Myocyte (in vitro differentiated cells): ENCODE results near the gene THUMPD3. TPM values are rescaled to one million over a fixed set of nuclear protein-coding genes. Genes with fewer than 3 reads are reported as not detected.

ENCODE experiments used
- DNase-seq: peaks from one replicate; pipeline ENCODE4 v3.0.0-alpha.2; 2012; ENCODE audit warnings: low read depth
- total RNA-seq: library from RNA; depleted of rRNA; stranded (reverse); fragments of >200 nt; gene quantifications from 2 replicates; pipeline ENCODE4 v1.2.3, GENCODE V29; 2014

The THUMPD3 gene
- total RNA-seq, 1 donor from 2014 or later, result 46.9 TPM

DNA sequence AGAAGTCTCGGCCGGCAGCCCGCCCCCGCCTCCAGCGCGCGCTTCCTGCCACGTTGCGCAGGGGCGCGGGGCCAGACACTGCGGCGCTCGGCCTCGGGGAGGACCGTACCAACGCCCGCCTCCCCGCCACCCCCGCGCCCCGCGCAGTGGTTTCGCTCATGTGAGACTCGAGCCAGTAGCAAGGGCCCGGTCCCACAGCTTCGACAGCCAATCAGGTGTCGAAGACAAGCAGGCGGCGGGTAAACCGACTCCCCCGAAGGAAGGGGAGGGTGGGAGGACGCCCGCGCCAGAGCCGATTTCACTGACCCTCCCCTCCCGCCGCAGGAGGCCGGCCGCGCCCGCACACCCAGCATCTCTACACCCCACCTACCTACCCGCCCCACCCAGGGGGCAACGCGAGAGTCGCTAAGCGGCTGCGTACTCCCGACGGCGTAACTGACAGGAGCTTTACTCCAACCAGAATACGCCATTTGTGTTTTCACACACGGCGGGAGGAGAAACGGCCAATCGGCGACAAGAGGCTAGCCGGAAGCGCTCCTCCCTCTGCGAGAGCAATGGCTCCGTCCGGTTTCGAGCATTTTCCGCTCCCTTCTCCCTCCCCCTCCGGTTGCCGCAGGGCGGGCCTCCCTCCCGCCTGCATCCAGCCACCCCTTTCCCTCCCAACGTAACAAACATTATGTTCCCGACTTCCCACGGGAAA is 33.9 kb downstream of the THUMPD3 start:
- peak; percentile 100 for DNase-seq

DNA sequence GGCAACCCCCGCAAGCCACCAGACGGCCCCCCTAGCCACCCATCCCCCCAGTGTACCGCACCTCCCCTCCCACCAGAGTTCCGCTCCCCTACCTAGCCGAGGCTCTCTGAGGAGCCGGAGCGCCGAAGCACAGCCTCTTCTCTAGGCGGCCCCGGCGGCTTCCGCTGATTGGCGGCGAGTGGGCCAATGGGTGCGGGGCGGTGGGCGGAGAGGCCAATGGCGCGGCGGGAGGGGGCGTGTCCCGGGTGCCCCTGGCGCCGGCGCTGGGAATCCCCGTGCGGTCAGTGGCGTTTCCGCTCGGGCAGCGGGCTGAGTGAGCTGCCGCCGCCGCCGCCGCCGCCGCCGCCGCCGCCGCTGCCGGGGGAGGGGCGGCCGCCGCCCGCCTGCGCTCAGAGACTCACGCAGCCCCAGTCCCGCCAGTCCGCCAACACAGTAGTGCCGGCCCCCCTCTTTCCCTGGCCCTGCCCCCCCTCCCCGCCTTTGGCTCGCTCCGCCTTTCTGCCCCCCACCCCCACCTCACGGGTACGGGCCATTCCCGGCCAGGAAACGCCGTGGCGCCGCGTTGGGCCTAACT is 34.6 kb downstream of the THUMPD3 start, which contains the start of gene SETD5:
Gene SETD5, plus strand, starts transcription at position 284 of the 574 bp plus-strand sequence. CDS start 31,324 bp downstream, outside the sequence.
- DNase-seq, result peak; percentile 98

DNA sequence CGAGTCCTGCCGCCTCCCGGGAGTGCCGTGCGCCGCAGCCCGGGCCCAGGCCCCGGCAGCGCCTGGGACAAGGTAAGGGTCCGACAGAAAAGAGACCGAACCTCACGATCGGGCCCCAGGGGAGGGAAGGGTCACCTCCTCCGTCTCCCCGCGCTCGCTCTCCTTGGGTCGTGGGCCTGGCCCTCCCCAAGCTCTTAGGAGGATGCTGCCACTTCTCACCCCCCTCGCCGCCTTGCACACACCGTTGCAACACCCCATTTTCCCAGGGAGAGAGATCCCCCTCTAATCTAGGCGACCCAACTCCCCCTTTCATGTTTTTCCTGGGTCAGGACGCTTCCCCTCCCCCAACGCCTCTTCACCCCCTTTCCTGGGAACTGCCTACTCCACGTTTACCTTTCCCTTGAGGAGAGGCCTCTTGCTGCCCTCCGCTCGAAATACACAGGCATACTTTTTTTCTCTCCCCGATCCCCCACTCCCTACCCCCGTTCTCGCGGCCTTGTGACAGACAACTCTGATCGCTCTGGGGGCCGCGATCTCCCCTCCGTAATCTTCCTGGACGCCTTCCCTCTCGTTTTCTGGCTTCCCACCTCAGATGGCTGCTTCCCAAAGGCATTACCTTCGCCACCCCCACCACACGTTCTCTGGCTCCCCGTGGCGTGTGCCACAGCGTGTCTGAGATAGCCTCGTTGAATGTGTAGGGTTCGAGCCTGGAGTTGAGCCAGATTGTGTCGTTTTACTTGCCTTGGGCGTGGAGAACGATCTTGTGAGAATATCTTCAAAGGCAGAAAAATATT is 35.2 kb downstream of the THUMPD3 start:
- peak; percentile 55 for DNase-seq

DNA sequence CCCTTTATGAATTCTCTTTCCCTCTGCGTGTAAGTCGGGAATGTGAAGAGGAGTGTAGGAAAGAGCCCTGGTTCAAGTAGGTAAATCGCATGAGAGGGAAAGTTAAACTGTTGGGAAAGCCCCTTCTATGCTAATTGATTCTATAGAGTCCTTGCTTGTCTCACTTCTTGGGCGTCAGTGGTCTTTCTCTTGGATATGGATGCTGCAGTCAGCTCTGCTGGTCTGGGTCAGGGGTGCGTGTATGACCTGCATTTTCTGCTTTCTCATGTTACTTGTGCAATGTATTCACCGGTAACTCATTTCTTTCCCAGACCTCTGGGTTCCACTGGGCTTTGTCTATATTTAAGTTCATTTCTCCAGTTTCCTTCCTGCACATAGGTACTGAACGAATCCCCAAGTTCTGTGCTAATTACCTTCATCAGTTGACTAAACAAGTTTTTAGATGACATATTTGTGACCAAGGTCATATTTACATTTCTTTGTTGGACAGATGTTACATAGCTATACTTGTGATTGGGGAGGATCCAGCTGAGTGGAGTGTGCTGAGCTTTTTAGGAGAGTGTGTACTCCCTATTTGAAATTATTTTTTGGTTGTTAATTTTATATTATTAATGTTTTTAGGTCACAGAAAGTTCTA is 36.0 kb downstream of the THUMPD3 start:
- no peak for DNase-seq

DNA sequence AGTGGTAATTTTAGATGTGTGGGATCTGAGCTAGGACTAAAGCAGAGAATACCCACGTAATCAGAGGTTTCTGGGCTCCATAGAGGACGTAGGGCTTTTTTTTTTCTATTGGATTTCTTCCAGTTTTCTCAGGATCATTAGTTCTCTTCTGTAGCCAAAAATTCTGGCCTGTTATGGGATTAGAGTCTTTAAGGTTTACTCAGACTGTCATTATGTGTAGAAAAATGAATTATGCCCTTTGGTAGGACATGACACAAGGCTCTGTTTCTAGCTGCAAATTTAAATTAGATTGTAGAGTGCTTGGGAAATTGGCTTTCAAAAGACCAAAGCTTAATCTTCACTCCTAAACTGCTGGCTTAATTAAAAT is 36.5 kb downstream of the THUMPD3 start:
- no peak for DNase-seq

DNA sequence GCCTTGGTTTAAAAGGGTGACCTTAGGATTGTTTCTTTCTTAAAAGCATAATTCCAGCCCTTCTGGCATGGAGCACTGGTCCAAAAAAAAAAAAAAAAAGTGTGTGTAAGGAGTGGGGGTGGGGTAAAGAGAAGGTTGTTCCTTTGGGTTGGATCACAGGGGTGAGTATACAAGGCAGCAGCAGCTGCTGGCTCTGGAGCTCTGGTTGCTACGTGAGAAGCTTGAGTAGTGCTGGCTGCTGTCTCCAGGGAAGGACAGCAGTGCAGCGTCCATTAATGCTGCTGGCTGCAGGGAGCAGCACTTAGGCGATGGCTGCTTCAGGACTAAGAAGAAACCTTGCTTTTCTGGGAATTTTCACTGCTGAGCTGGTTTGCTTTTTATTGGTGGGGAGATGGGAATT is 36.9 kb downstream of the THUMPD3 start:
- DNase-seq, result peak; percentile 98

DNA sequence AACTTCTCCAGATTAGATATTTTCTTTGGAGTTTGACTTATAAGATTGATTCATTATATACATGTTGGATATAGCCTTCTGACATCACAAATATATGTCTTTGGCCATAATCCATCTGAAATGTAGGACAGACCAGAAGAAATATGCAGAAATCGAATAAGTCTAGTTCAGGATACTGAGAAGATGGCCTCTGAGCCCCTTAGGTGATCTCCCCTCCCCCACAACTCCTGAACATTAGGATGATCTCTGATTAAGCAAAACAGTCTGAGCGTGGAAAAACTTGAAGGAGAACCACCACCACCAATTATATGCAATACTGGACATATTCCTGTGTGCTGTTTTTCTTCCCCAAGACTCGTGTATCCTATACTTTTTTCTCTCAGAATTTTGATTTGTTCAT is 37.8 kb downstream of the THUMPD3 start:
- no peak for DNase-seq

DNA sequence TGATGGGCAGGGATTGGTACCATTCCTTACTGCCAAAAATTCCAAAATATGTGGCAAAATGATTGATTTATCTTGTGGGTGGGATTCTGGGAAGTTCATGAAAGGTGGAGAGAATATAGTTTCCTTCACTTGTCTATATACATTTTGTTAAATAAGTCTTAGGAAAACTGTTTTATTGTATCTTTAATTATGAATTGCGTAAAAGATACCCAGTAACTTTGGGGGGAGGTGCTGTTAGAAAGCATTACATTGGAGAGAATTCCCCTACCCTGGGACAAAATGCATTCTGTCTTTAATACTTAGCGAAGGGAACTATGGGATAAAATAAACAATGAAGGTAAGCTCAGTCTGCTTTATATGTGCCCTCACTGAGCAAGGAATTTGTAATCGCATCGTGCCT is 39.1 kb downstream of the THUMPD3 start:
- no peak for DNase-seq

DNA sequence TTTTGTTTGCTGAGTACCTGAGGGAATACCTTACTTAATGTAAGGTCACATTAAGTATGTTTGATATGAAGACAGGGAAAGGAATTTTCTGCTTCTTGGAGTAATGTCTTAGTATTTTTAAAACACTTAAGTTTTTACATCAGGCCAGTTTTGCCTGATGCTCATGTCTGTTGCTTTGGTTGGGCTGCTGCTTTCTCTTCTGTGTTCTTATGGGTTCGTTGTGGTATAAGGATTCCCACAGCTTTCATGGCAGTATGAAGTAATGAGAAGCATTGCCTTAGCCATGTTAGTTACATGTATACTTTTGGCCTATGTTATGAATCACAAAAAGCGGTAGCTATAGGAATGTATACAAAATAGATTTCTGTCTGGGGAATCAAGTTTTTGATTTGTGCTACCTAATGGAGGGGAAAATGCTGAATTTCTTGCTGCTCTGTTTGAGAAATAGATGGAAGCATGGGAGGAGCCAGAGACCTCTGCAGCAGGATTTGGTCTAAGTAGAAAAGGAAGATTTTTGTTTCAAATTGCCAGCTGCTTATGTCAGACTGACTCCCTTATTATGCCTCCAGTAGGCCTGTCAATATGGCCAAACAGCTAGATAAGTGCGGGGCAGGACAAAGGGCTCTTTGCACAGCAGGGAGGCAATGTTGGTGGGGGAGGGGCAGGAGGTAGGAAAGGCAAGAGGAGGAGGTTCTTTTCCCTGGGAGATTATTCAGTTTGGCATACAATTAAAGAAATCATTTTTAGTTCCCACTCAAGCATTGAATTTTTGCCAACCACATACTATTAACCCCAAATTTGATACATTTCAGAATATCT is 39.8 kb downstream of the THUMPD3 start:
- DNase-seq, result peak; percentile 32

DNA sequence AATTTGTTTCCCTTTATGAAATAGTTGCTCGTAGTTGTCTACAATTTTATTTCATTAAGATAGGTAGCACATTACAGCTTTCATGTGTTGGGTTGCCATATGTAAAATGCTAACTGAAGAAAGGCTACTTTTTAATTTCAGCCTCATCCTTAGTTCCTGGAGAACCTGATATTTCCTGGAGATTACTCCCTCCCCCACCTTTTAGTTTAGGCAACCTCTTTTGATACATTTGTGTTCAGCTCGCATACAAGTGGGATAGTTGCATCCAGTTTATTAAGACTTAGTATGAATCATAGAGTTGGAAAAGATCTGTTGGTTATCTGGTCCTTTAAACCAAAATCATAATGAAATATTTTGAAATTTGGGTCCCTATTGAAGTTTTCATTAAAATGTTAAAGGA is 40.6 kb downstream of the THUMPD3 start:
- no peak for DNase-seq

DNA sequence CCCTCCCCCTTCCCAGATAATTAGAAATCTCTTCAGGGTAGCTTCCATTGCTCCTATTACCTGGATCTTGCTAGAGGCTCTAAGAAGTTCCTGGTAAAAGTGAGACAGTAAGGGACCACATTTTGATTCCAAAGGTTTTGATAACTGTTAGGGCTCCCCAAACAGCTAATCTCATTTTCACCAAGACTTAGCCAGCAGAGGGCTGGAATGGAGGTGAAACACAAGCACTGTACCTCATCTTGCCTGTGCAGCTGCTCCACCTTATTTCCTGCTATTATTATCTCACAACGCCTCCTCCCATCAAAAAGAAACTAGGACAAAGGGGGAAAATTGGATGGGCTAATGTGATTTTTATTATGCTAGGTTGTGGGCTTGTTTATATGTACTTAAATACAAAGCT is 41.8 kb downstream of the THUMPD3 start:
- DNase-seq, result no peak

DNA sequence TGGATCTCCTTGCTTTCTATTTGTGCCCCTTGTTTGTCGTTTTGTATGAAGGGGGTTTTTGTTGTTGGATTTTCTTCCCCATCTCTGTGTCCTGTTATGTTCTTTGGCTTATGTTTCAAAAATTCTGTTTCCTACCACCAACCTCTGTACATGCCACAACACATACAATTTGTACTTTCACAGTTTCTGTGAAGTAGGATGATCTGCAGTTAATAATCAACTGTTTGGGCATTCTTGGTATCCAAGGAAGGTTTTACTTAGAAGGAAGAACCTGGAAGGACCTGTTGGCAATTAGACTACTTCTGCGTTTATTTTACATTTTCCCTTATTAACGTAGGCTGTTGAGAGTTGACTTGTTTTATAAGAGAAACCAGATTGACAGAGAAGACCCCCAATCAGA is 42.9 kb downstream of the THUMPD3 start:
- DNase-seq, result no peak

DNA sequence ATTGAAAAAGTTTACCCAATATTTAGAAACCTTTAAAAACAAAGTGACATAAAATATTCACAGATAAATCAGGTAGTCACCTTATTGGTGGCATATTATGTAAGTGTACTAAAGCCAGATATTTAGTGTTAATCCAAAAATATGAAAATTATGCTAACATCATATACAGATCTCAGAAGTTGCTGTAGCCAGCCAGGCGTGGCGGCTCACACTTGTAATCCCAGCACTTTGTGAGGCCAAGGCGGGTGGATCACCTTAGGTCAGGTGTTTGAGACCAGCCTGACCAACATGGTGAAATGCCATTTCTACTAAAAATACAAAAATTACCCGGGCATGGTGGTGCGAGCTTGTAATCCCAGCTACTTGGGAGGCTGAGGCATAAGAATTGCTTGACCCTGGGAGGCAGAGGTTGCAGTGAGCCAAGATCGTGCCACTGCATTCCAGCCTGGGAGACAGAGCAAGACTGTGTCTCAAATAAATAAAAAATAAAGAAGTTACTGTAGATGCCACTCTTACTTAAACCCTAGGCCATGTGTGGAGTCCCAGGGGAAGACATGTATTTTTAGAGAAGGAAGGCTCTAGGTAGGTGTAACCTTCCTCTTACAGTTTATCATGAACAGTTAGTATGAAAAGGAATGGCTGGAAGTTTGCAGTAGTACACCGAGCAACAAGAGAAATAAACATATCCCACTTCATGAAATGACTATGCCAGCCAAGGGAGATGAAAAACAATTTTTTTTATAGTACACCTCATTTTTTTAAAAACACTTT is 44.2 kb downstream of the THUMPD3 start:
- DNase-seq, result no peak

DNA sequence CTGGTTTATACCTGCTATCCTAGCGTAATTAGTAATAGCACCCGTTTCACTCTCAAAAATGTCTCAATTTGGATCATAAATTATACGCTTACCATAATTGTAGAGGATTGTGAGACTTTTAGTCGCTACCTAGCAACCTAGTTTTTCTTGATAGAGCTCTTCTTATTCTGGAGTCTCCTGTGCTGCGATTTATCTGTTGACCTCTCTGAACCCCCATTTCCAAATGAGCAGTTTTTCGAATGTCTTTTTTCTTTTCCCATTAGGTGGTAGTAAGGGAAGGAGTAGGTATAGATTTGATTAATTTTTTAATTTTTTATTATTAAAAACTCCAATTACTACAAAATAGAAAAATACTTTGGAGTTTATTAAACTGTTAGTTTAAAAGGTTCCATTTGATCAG is 45.2 kb downstream of the THUMPD3 start:
- DNase-seq, result no peak

DNA sequence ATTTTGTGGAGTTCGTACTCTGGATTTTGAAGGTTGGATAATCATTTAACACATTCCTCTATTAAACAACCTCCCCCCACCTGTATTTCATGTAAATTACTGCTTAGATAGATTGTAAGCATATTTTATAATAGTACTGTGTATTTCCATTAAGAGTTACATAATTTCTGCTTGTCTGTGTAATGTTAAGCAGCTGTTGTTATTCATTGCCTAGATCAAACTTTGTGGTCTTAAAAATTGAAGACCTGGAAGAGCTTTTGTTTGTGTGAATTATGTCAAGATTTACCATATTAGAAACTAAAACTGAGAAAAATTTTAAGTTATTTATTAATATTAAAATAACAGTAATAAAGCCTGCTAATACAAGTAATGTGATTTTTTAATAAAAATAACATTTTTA is 45.7 kb downstream of the THUMPD3 start:
- no peak for DNase-seq

DNA sequence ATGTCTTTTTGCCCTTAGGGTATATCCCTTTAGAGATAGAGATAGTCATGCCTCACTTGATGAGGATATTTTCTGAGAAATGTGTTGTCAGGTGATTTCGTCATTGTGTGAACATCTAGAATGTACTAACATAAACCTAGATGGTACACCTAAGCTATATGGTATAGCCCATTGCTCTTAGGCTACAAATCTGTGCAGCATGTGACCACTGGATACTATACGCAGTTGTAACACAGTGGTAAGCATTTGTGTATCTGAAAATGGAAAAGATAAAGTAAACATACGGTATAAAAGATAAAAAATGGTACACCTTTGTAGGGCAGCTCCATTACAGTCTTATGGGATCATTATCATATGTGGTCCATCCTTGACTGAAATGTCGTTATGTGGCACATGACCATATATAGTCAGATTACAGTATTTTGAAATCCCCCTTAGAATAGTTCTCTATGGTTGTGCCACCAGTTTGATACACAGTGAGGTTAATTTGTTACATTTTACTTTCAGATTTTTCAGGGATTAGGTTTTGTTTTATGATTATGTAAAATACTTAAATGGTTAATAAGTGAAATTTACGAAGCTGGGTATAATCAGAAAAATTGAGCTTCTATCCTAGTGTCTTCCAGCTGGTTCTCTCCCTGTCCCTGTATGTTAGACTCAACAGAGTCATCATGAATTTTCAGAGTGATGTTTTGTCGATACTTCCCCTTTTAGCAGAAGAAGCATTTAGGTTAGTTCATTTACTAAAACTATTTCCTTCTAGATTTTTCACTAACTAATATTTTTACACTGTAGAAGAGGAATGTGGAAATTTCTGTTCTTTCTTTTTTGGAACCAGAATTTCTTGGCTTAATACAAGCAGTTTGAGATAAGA is 47.4 kb downstream of the THUMPD3 start:
- no peak for DNase-seq

DNA sequence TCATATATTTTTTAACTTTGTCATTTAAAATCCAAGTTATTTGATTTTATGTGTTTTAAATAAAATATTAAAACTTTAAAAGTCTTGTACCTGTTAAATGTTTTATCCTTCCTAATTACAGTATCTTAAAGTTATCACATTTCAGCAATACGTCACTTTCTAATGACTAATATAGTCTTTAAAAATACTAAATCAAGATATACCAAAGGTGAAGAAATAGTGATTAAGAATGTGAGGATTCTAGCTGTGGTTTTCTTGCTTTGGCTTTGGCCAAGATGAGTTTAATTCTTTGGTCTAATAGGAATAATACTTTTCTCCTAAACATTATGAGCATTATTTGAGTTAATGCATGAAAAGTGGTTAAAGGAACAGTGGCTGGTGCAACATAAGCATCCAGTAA is 48.4 kb downstream of the THUMPD3 start:
- no peak for DNase-seq

DNA sequence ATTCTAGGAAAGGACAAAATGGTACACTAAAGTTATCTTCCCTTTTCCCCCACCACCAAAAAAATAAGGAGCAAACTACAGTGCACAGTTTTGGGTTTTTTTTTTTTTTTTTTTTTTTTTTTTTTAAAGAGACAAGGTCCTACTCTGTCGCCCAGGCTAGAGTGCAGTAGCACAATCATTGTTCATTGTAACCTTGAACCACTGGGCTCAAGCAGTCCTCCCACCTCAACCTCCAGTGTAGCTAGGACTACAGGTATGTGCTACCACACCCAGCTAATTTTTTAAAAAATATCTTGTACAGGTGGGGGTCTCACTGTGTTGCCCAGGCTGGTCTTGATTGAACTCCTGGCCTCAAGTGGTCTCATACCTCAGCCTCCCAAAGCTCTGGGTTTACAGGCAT is 49.4 kb downstream of the THUMPD3 start:
- no peak for DNase-seq

DNA sequence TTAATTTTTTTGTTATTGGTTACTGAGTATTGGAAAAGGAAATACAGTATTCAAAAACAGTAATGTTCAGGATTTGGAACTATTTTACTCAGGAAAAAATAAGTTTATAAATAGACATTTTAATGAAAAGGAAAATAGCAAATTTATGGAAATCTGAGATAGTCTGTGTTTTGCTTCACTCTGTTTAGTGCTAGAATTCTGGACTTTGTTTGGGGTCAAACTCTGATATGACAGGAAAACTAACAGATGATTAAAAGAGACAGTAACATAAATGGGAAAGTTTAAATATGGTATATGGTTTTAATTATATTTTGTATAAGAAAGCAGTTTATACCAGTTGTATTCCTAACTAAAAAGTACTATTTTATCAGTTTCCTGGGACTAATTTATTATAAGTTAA is 52.0 kb downstream of the THUMPD3 start:
- no peak for DNase-seq
